Panc1 (cell line): ENCODE measurements around the gene HEPHL1. TPM values are rescaled to one million over a fixed set of nuclear protein-coding genes. Genes with fewer than 3 reads are reported as not detected.

Experiments used
- ATAC-seq: fragments of 200-7000 bp; cut with Tn5 transposase; 2 replicates; pipeline ENCODE4 v1.9.1; 2020; ENCODE audit warnings: mild to moderate bottlenecking, moderate library complexity
- BruUV-seq: library from RNA; stranded (reverse); fragments of 400-500 nt; replicated peaks from 2 replicates; lab custom pipeline; 2021; lab: Mats Ljungman, UMichigan
- CTCF ChIA-PET: fragments of 300-600 bp; sonication (Branson Sonifier 250); formaldehyde crosslinking; loops from one replicate; lab custom pipeline; 2022; ENCODE audit warnings: antibody characterized with exemption; lab: Charles Lee
- POLR2A ChIA-PET: fragments of 300-600 bp; sonication (Branson Sonifier 250); formaldehyde crosslinking; loops from one replicate; lab custom pipeline; 2022; ENCODE audit warnings: antibody characterized with exemption; lab: Charles Lee
- DNase-seq: peaks from one replicate; pipeline ENCODE4 v3.0.0-alpha.2; 2010; ENCODE audit warnings: low read depth, low spot score
- H3K27ac ChIP-seq: 2 replicates; pipeline ENCODE4 v1.5.1; 2011; ENCODE audit warnings: mild to moderate bottlenecking, low read length, inconsistent platforms
- H3K27me3 ChIP-seq: fragments of 200-500 bp; sonication (Bioruptor generic); 2 replicates; pipeline ENCODE4 v1.6.0; 2014; ENCODE audit warnings: low read length, inconsistent platforms; ENCODE audit not compliant: control insufficient read depth, insufficient read depth
- H3K36me3 ChIP-seq: fragments of 200-500 bp; sonication (Bioruptor generic); 2 replicates; pipeline ENCODE4 v1.5.1; 2014; ENCODE audit warnings: inconsistent platforms, mild to moderate bottlenecking, low read length, moderate library complexity; ENCODE audit not compliant: control insufficient read depth, insufficient read depth
- H3K4me1 ChIP-seq: 2 replicates; pipeline ENCODE4 v1.5.1; 2011; ENCODE audit warnings: inconsistent platforms, mild to moderate bottlenecking, low read length, moderate library complexity; ENCODE audit not compliant: control insufficient read depth, insufficient read depth
- H3K4me3 ChIP-seq, 2 experiments: 2 replicates each; pipeline ENCODE4 v1.5.1; 2011 to 2012; ENCODE audit warnings: low read depth in 2 of 2, low read length in 2 of 2, mild to moderate bottlenecking in 2 of 2, inconsistent platforms in 1 of 2, moderate library complexity in 1 of 2
- H3K9me3 ChIP-seq: fragments of 200-500 bp; sonication (Bioruptor generic); 2 replicates; pipeline ENCODE4 v1.5.1; 2014; ENCODE audit warnings: low read depth, mild to moderate bottlenecking, inconsistent platforms, low read length, moderate library complexity; ENCODE audit not compliant: control insufficient read depth, insufficient read depth
- POLR2AphosphoS5 ChIP-seq: IDR thresholded peaks from 2 replicates; pipeline ENCODE4 v1.6.1; 2012; ENCODE audit warnings: mild to moderate bottlenecking, low read depth, low read length, moderate library complexity
- REST ChIP-seq, 2 experiments: IDR thresholded peaks; 2 replicates each; pipeline ENCODE4 v1.6.1; 2011 to 2012; ENCODE audit warnings: low read depth in 2 of 2, control low read depth in 1 of 2, low read length in 1 of 2, mild to moderate bottlenecking in 1 of 2, moderate library complexity in 1 of 2; ENCODE audit not compliant: insufficient read depth in 1 of 2
- SIN3A ChIP-seq: IDR thresholded peaks from 2 replicates; pipeline ENCODE4 v1.6.1; 2012; ENCODE audit warnings: low read depth, mild to moderate bottlenecking, low read length, moderate library complexity, borderline replicate concordance; ENCODE audit not compliant: insufficient read depth
- TCF7L2 ChIP-seq: IDR thresholded peaks from 2 replicates; pipeline ENCODE4 v1.6.1; 2011; ENCODE audit warnings: mild to moderate bottlenecking, low read depth, low read length, inconsistent platforms
- in situ Hi-C: cut with HindIII; loops from 2 replicates; pipeline ENCODE4 v1.10.0; 2016; ENCODE audit warnings: low sequenced_read_pairs, low pct_unique_long_range_greater_than_20kb
- intact Hi-C: fragments of 100-400 bp; cut with micrococcal nuclease; formaldehyde crosslinking; loops from one replicate; pipeline ENCODE4 v1.10.0; 2022; ENCODE audit not compliant: unreplicated experiment
- total RNA-seq: library from RNA; stranded (reverse); gene quantifications from one replicate; pipeline ENCODE4 v1.2.1, GENCODE V29; 2021; ENCODE audit not compliant: unreplicated experiment
- TF ChIP-seq, protein P1 (sequence below): fragments of 450-650 bp; IDR thresholded peaks from 2 replicates; pipeline ENCODE4 v1.5.1; 2017; ENCODE audit warnings: mild to moderate bottlenecking

HEPHL1 gene
- total RNA-seq, 1 experiment from 2014 or later, result not detected

DNA sequence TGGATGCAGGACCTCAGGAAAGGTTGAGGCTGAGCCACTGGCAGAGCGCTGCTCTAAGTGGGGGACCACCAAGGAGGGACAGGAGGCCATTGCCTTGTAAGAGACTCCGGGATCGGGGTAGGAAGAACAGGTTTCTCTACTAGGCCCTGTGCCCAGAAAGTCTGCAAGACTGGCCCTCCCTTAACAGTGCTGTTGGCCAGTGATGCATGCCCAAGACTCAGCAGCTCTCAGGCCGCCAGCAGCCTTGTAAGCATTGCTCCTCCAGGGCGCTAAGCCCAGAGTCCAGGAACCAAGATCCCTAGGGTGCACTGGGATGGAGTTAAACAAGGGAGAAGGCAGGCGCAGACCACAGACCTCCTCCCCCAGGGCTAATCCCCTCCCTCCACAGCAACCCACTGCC is 68.2 kb downstream of the HEPHL1 start:
- DNase-seq, result no peak
- ATAC-seq, result no peak; the same call in 1 of the 2 replicates
- intact Hi-C loops, result no loop called here
- ChIA-PET POLR2A (no interaction called here), CTCF (no interaction called here)
- Histone ChIP-seq H3K27ac (no peak overlapping the region), H3K36me3 (no peaks in the 10 kb centered on the region), H3K4me3 (no peak overlapping the region), H3K4me1 (no peaks in the 10 kb centered on the region), H3K9me3 (no peaks in the 10 kb centered on the region), H3K27me3 (peaks cover 7% of the 10 kb centered on the region; the same call in 1 of the 2 replicates)
- in situ Hi-C loops, result no loop called here
- no peak for TF ChIP-seq SIN3A
- TF ChIP-seq, protein P1, sequence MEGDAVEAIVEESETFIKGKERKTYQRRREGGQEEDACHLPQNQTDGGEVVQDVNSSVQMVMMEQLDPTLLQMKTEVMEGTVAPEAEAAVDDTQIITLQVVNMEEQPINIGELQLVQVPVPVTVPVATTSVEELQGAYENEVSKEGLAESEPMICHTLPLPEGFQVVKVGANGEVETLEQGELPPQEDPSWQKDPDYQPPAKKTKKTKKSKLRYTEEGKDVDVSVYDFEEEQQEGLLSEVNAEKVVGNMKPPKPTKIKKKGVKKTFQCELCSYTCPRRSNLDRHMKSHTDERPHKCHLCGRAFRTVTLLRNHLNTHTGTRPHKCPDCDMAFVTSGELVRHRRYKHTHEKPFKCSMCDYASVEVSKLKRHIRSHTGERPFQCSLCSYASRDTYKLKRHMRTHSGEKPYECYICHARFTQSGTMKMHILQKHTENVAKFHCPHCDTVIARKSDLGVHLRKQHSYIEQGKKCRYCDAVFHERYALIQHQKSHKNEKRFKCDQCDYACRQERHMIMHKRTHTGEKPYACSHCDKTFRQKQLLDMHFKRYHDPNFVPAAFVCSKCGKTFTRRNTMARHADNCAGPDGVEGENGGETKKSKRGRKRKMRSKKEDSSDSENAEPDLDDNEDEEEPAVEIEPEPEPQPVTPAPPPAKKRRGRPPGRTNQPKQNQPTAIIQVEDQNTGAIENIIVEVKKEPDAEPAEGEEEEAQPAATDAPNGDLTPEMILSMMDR, result no peak
- no peak for TF ChIP-seq REST (IDR thresholded peaks at IDR 0.05; ENCODE audit: insufficient read depth in 1 of 2, low read depth in 2 of 2, low read length in 1 of 2)
- no peak for TF ChIP-seq TCF7L2
- no peak for TF ChIP-seq POLR2AphosphoS5
- BruUV-seq, result no TSS peak

- in situ Hi-C loops (no loop called here), intact Hi-C loops (no loop called here)
- H3K4me3 ChIP-seq, result no peak overlapping the region
- peaks cover 7% of the 10 kb centered on the region; the same call in 1 of the 2 replicates for H3K27me3 ChIP-seq
- H3K27ac ChIP-seq, result no peak overlapping the region
- ChIA-PET POLR2A (no interaction called here), CTCF (no interaction called here)
- no peaks in the 10 kb centered on the region for H3K4me1 ChIP-seq
- no peaks in the 10 kb centered on the region for H3K9me3 ChIP-seq
- H3K36me3 ChIP-seq, result no peaks in the 10 kb centered on the region
- ATAC-seq (no peak), DNase-seq (no peak)
- BruUV-seq, result no TSS peak
- TF ChIP-seq POLR2AphosphoS5 (no peak), REST (IDR thresholded peaks at IDR 0.05; ENCODE audit: insufficient read depth in 1 of 2, low read depth in 2 of 2, low read length in 1 of 2) (no peak), SIN3A (no peak)
Observed at GRCh38 chr11:94090401-94090800, 69.2 kb downstream of the HEPHL1 start.
